Skeletal muscle satellite cell (primary cell): ENCODE measurements around the gene NGDN.

Source experiments
- H3K27me3 ChIP-seq: 2 replicates; pipeline ENCODE4 v1.7.0; 2013; ENCODE audit warnings: low read length; ENCODE audit not compliant: control insufficient read depth, insufficient read depth
- H3K36me3 ChIP-seq: 2 replicates; pipeline ENCODE4 v1.7.0; 2013; ENCODE audit warnings: mild to moderate bottlenecking, control low read depth, low read length; ENCODE audit not compliant: insufficient read depth
- H3K4me1 ChIP-seq: 2 replicates; pipeline ENCODE4 v1.7.0; 2013; ENCODE audit warnings: low read length; ENCODE audit not compliant: control insufficient read depth, insufficient read depth
- H3K4me2 ChIP-seq: 2 replicates; pipeline ENCODE4 v1.7.0; 2013; ENCODE audit warnings: mild to moderate bottlenecking, low read length
- H3K4me3 ChIP-seq: 2 replicates; pipeline ENCODE4 v1.7.0; 2013; ENCODE audit warnings: low read length
- H3K9ac ChIP-seq: 2 replicates; pipeline ENCODE4 v1.7.0; 2013; ENCODE audit warnings: mild to moderate bottlenecking, low read depth, low read length, moderate library complexity
- H3K9me3 ChIP-seq: replicated peaks from 2 replicates; pipeline ENCODE4 v1.7.0; 2013; ENCODE audit warnings: mild to moderate bottlenecking, control low read depth, low read length

The NGDN gene

DNA sequence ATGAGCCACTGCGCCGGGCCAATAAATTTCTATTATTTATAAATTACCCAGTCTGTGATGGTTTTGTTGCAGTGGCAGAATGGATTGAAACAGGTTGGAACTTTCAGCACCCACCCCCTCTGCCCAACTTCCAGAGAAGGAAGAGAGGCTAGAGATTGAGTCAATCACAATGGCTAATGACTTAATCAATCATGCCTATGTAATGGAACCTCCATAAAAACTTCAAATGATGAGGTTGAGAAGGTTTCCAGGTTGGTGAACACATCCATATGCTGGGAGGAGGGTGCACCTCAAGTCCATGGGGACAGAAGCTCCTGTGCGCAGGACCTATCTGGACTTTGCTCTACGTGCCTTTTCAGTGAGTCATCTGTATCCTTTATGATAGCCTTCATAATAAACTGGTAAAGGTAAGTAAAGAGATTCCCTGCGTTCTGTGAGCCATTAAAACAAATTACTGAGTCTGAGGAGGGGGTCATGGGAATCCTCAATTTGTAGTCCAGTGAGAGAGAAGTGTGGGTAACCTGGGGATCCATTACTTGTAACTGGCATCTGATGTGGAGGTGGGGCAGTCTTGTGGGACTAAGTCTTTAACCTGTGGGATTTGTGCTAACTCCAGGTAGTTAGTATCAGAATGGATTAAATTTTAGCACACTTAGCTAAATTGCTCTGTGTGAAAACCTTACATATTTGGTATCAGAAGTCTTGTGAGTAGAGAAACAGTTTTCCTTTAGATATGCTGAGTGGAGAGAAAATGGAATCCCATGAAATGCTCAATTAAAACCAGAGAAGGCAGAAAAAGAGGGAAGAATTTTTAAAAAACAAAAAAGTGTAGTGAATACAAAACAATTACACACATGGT, 11.7 kb upstream of the NGDN start:
- Histone ChIP-seq H3K4me2 (no peak overlapping the region), H3K27me3 (peaks cover 23% of the 10 kb centered on the region), H3K9me3 (no peaks in the 10 kb centered on the region), H3K4me3 (no peak overlapping the region), H3K9ac (no peak overlapping the region), H3K4me1 (no peaks in the 10 kb centered on the region), H3K36me3 (no peaks in the 10 kb centered on the region)

DNA sequence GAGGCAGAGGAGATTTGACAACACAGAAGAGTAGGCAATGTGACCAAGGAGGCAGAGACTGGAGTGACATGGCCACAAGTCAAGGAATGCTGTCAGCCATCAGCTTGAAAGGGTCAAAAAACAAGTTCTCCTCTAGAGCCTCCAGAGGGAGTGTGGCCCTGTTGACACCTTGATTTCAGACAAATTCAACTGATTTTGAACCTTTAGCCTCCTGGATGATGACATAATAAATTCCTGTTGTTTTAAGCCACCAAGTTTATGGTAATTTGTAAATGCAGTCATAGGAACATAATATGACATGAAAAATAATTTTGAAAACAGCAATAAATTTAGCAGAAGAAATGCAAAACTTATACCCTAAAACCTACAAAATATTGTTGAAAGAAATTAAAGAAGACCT, 8.5 kb upstream of the NGDN start:
- no peak overlapping the region for H3K4me2 ChIP-seq

GRCh38 chr14:23464700-23465099, 4.8 kb upstream of the NGDN start:
- Histone ChIP-seq H3K4me3 (no peak overlapping the region), H3K9me3 (no peaks in the 10 kb centered on the region), H3K27me3 (peaks cover 7% of the 10 kb centered on the region), H3K4me2 (no peak overlapping the region), H3K4me1 (peaks cover 4% of the 10 kb centered on the region), H3K36me3 (no peaks in the 10 kb centered on the region), H3K9ac (no peak overlapping the region)

More for the DNA sequence above, 8.5 kb upstream of the NGDN start:
- Histone ChIP-seq H3K4me3 (no peak overlapping the region), H3K9me3 (no peaks in the 10 kb centered on the region), H3K4me1 (no peaks in the 10 kb centered on the region), H3K9ac (no peak overlapping the region), H3K27me3 (peaks cover 15% of the 10 kb centered on the region), H3K36me3 (no peaks in the 10 kb centered on the region)

DNA sequence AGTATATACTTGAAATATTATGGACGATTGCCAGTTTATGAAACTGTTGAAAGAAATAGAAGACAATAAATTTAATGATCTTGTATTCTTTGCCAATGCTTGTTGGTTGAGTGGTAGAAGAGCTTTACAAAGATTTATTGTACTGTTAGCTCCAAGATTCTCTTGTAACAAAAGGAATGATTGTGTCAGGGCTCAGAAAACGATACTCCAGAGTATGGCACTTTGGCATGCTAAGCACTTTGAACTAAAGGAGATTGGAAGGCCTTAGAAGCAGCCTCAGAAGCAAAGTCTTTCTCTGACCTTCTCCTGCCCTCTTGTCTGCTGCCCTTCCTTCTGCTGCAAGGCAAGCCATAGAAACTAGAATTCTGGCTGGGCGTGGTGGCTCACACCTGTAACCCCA, 4.2 kb upstream of the NGDN start:
- H3K4me1 ChIP-seq, result peaks cover 5% of the 10 kb centered on the region
- no peak overlapping the region for H3K9ac ChIP-seq
- peaks cover 4% of the 10 kb centered on the region for H3K27me3 ChIP-seq
- H3K9me3 ChIP-seq, result no peaks in the 10 kb centered on the region
- no peaks in the 10 kb centered on the region for H3K36me3 ChIP-seq
- H3K4me2 ChIP-seq, result no peak overlapping the region
- H3K4me3 ChIP-seq, result no peak overlapping the region

DNA sequence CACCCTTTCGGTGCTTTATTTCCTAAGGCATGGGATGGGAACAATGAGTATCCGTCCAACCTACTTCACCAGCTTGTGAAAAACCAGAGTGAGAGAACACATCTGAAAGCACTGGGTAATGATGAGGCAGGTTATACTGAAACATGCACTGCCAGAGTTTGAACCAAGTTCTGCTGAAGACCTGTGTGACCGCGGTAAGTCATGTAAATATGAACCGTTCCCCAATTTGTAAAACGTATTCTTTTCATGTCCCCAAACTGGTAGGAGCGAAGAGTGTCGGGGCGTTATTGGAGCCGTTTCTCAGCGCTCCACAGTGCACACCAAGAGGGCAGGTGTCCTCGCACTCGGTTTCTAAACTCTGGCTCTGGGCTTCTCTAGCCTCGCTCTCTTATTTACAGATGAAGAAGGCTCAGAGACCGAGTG, 788 bp upstream of the NGDN start:
- Histone ChIP-seq H3K4me3 (peak overlapping the region; percentile 68), H3K27me3 (no peaks in the 10 kb centered on the region), H3K4me2 (peak overlapping the region; percentile 78), H3K4me1 (peaks cover 8% of the 10 kb centered on the region), H3K9ac (peak overlapping the region; percentile 13), H3K36me3 (peaks cover 12% of the 10 kb centered on the region), H3K9me3 (no peaks in the 10 kb centered on the region)

DNA sequence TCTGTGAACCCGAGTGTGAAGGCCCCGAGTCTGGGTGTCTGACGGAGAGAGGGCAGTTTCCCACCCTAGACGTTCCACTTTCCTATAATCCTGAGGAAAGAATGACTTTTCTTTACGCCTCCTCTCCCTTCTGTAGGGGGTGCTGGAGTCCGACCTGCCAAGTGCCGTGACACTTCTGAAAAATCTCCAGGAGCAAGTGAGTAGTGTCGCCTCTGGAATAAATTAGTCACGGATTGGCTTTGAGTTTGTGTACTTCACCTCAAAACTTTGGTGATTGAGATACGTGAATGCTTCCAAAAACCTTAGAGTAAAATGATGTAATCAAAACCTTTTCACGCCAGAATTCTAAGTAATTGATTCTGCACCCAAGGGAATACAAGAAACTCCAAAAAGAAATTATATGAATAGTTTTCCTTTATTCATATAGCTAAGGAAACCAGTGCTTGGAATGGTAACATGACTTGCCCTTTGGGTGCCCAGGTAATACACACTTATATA, 452 bp downstream of the NGDN start:
- Histone ChIP-seq H3K27me3 (no peaks in the 10 kb centered on the region), H3K9me3 (no peaks in the 10 kb centered on the region), H3K4me2 (peak overlapping the region; percentile 82), H3K9ac (peak overlapping the region; percentile 95), H3K36me3 (peaks cover 23% of the 10 kb centered on the region), H3K4me3 (peak overlapping the region; percentile 83), H3K4me1 (peaks cover 8% of the 10 kb centered on the region)

- no peak overlapping the region for H3K4me3 ChIP-seq
- H3K4me1 ChIP-seq, result peaks cover 8% of the 10 kb centered on the region
- no peaks in the 10 kb centered on the region for H3K27me3 ChIP-seq
- no peak overlapping the region for H3K4me2 ChIP-seq
- H3K9me3 ChIP-seq, result no peaks in the 10 kb centered on the region
- H3K9ac ChIP-seq, result no peak overlapping the region
- H3K36me3 ChIP-seq, result peaks cover 33% of the 10 kb centered on the region
Measured at GRCh38 chr14:23470947-23471346, 1.4 kb downstream of the NGDN start.

GRCh38 chr14:23478109-23478759, 8.7 kb downstream of the NGDN start:
- Histone ChIP-seq H3K9ac (no peak overlapping the region), H3K4me3 (no peak overlapping the region), H3K27me3 (no peaks in the 10 kb centered on the region), H3K36me3 (peaks cover 49% of the 10 kb centered on the region), H3K9me3 (no peaks in the 10 kb centered on the region), H3K4me2 (no peak overlapping the region), H3K4me1 (no peaks in the 10 kb centered on the region)

DNA sequence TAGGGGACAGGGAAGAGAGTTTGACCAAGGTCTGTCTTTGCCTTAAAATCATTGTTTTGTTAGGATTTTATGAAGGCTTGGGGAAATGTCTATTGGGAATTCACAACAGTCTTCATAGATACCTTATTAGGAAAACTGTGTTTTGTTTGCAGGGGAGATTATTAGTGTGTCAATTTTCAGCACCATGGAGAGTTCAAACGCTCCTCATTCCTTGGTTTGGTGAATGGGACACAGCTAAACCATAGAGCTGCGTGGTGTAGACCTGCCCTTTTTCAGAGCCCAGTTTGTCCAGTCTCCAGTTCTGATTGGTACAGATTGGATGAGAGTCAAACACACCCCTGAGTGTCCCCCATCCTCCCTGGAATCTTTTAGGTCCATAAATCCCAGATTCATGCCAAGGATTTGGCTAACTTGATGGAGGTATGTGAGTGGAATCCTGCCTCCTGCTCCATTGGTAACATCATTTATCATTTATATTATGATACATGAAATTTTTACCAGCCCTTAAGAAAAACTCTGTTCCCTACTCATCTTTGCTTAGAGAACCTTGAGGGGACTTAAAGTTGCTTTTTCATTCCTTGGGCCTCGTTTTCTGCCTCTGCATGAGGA, 12.0 kb downstream of the NGDN start:
- H3K4me1 ChIP-seq, result no peaks in the 10 kb centered on the region
- H3K9ac ChIP-seq, result no peak overlapping the region
- H3K4me2 ChIP-seq, result no peak overlapping the region
- H3K9me3 ChIP-seq, result no peaks in the 10 kb centered on the region
- H3K27me3 ChIP-seq, result no peaks in the 10 kb centered on the region
- H3K4me3 ChIP-seq, result no peak overlapping the region
- peaks cover 41% of the 10 kb centered on the region for H3K36me3 ChIP-seq

DNA sequence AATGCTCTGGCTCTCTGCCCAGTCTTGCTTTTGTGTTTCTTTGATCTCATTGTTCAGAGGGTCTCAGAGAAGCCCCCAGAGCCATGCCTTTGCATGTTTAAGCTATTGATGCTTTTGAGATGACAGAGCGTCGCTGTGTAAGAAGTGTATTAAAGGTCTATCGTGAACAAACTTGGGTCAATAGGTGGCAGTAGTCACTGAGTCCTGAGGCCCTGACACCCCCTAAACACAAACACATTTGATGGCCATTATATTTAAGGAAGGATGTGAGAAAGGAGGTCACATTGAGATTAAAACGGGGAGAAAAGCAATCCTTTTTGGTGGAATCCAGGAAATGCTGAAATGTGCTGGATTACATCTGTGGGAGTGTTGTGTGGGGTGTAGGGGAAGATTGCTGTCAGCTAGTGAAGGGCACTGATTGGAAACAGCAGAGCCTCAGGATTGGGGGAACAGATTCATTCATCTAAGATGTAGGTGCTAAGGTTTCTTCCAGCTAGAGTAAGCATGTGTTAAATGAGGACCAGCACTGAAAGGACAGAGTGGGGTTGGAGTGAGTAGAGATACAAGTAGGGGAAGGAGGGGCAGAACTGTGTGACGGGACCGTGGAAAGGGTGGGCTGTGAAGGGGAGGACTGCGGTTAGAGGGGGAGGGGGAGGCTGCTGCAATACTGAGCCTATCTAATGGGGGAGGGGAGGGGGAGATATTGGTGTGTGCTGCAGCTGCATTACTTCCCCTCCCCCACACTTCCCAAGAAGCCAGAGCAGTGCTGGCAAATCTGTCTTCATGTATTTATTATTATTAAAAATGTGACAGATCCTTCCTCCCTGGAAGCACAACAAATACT, 12.7 kb downstream of the NGDN start:
- Histone ChIP-seq H3K4me1 (no peaks in the 10 kb centered on the region), H3K9ac (no peak overlapping the region)

DNA sequence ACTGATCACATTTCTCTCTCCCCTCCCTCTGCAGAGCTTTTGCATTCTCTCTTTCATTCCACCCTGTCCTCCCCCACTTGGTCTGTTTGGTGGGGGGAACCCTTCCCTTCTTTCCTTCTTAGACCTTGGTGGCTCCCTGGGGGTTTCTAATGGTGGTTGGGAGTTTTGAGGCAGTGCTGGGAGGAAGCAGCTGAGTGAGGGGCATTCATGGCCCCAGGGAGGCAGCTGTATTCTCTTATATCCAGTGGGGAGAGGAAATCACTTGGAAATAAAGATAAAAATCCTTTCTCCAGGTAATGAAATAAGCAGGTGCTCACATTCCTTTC, 13.3 kb downstream of the NGDN start:
- H3K4me2 ChIP-seq, result no peak overlapping the region
- no peaks in the 10 kb centered on the region for H3K4me1 ChIP-seq
- peaks cover 34% of the 10 kb centered on the region for H3K36me3 ChIP-seq
- no peak overlapping the region for H3K9ac ChIP-seq
- no peak overlapping the region for H3K4me3 ChIP-seq
- H3K9me3 ChIP-seq, result no peaks in the 10 kb centered on the region
- no peaks in the 10 kb centered on the region for H3K27me3 ChIP-seq

More for the DNA sequence above, 12.7 kb downstream of the NGDN start:
- Histone ChIP-seq H3K36me3 (peaks cover 39% of the 10 kb centered on the region), H3K9me3 (no peaks in the 10 kb centered on the region), H3K4me2 (no peak overlapping the region), H3K4me3 (no peak overlapping the region), H3K27me3 (no peaks in the 10 kb centered on the region)
